ENCODE measurements around the gene RTKN.

DNA sequence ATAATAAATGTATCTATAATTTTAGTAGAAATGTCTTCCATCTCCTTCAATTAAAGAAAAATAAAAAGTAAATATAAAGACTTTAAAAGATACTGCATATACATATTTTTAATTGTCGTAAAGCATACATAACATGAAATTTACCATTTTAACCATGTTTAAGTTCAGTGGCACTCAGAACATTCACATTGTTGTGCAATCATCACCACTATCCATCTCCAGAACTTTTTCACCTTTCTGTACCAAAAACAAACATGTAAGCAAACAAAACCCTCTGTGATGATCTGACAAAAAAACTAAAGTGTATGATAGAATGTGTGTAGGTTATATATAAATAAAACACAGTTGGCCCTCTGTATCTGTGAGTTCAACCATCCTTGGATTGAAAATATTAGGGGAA is 48.2 kb downstream of the RTKN start:
- TF ChIP-seq, protein P1, sequence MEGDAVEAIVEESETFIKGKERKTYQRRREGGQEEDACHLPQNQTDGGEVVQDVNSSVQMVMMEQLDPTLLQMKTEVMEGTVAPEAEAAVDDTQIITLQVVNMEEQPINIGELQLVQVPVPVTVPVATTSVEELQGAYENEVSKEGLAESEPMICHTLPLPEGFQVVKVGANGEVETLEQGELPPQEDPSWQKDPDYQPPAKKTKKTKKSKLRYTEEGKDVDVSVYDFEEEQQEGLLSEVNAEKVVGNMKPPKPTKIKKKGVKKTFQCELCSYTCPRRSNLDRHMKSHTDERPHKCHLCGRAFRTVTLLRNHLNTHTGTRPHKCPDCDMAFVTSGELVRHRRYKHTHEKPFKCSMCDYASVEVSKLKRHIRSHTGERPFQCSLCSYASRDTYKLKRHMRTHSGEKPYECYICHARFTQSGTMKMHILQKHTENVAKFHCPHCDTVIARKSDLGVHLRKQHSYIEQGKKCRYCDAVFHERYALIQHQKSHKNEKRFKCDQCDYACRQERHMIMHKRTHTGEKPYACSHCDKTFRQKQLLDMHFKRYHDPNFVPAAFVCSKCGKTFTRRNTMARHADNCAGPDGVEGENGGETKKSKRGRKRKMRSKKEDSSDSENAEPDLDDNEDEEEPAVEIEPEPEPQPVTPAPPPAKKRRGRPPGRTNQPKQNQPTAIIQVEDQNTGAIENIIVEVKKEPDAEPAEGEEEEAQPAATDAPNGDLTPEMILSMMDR (IDR thresholded peaks at IDR 0.05) = no peak
- TF ChIP-seq POLR2A (IDR thresholded peaks at IDR 0.05) = no peak

Measured in heart left ventricle (tissue), 13 donors.